HG03039 (cell line): Measurements from ENCODE around the gene CST3.
"Not testable (repeated sequence)": the region's sequence is repeated elsewhere in the genome, so short reads cannot be mapped to it uniquely, and the experiment has no call there.

ENCODE experiments used
- ATAC-seq: cut with Tn5 transposase; IDR thresholded peaks from one replicate; pipeline ENCODE4 v1.9.1; 2021; ENCODE audit warnings: mild to moderate bottlenecking, moderate library complexity; ENCODE audit not compliant: unreplicated experiment

The CST3 gene

DNA sequence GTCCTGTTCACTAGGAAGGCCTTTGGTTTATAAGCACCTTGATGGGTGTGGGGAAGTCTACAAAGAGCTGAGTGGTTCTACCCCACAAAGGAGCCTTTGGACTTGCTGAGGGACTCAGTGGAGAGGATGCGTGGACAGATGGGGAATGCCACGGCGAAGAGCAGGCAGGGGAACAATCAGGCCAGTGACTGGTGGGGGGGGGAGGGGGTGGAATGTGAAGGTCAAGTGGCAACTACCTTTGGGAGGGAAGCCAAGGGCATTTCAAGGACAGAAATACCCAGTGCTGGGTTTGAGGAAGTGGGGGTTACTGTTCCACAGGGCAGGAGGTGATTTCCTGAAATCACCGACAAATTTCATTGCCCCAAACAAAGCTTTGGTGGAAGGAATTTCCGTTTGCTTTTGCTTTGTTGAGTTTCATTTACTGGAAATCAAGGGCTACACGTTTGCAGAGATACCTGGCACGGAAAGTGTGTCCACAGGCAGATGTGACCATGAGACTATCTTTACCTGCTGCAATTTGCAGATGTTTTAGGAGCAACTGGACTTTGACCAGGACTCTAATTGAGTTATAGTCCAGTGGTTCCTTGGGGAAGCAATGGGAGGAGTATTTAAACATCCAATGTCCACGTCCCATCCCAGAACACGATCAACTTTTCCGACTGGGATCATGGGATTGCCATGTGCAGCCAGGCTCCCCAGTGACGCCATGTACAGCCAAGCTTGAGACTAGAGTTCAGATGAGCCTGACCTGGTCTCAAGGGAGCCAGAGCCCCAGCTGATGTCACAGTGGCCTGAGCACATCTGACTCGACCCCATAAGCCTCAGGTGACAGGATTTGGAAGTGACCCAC, 8.0 kb downstream of the CST3 start:
- no peak for ATAC-seq

DNA sequence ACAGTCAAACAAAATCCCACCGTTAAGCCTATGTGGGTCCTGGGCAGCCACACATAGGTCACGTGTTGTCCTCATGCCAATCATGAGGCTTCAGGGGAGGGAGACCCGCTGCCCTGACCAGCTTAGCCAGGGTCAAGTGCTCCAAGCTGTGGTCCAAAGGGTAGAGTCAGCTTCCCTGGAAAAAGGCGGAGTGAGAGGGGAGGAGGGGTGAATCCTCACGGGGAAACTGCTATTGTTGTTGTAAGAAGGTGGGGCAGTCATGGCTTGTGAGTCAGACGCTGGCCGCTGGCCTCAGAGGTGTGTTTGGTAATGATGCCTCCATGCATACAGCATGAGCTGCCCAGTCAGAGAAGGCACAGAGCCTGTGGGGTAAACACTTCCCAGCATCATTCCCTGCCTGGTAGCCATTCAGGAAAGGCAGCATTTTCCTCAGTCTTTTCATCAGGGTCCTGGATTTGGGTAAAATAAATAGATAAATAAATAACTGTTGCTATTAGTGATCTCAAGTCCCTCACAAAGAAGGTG, 8.7 kb downstream of the CST3 start:
- no peak for ATAC-seq

DNA sequence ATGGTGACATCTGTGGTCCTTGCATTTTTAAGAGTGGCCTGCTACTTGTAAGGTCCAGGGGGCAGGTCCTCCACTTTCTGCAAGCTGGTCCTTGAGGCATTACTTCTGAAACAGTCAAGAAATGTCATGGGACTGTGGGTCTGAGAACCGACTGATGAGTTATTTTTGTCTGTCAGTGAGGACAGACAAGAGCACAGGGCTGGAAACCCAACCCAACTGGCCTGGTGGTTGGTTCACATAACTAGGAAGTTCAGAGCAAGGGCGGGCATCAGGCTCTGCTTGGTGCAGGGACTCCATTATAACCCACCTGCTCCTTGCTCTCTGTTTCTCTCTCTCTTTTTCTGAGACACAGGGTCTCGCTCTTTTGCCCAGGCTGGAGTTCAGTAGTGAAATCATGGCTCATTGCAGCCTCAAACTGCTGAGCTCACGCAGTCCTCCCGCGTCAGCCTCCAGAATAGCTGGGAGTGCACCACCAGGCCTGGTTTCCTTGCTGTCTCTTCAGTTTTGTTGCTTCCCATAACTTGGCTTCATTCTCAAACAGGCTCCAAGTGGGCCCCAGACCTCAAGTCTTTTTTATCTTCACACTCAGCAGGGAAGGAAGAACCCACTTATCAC, 9.2 kb downstream of the CST3 start:
- no peak for ATAC-seq

- ATAC-seq: no peak
These were observed 10.3 kb downstream of the CST3 start for GRCh38 chr20:23627501-23627900.

DNA sequence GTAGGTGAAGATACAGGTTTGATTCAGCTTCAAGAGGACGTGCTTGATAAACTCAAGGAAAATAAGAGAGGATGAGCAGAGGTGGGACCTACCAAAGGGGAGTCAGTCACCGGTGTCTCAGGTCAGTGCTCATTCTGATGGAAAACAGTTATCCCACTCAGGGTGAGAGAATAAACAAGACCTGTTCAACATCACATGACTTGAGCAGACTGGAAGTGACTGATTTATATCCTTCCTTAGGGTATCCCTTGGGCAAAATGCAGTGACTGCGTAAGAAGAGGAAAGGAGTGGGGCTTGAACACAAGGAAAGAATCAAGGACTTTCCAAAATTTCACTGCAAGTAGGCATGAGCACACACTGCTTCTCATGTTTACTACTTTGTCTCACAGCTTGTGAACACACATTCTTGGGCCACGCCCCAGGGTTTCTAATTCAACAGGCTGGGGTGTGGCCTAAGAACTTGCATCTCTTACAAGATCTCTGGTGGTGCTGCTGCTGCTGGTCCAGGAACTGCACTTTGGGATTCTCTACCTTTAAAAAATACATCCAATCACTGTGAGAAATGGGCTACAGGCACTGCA, 11.6 kb downstream of the CST3 start:
- no peak for ATAC-seq

GRCh38 chr20:23625236-23625964, 12.4 kb downstream of the CST3 start:
- no peak for ATAC-seq

DNA sequence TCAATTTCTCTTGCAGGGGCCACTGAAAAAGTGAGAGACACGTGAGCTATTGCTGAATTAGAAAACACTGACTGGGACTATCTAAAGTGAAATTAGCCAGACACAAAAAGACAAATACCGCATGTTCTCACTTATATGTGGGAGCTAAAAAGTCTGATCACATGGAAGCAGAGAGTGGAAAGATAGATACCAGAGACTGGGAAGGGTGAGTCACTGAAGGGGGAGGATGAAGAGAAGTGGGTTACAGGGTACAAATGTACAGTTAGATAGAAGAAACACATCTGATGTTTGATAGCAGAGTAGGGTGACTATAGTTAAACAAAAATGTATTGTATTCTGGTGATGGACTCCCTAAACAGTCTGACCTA, 13.4 kb downstream of the CST3 start:
- ATAC-seq: no peak

DNA sequence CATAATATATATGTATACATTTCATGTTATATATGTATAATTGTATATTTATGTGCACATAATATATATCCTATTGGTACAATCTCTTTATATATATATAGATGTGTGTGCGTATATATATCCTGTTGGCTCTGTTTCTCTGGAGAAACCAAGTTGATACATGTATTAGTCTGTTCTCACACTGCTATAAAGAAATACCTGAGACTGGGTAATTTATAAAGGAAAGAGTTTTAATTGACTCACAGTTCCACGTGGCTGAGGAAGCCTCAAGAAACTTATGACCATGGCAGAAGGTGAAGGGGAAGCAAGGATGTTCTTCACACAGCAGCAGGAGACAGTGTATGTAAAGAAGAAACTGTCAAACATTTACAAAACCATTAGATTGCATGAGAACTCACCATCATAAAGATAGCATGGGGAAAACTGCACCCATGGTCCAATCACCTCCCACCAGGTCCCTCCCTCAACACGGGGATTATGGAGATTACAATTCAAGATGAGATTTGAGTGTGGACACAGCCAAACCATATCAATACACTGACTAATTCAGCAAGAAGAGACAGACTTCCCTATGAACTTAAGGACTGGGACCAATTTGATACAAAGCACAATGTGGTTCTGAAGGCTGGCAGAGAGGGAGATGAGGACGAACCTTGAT, 14.0 kb downstream of the CST3 start:
- no peak for ATAC-seq

- peak; percentile 67 for ATAC-seq
These were observed 14.9 kb downstream of the CST3 start for GRCh38 chr20:23622839-23623343.

DNA sequence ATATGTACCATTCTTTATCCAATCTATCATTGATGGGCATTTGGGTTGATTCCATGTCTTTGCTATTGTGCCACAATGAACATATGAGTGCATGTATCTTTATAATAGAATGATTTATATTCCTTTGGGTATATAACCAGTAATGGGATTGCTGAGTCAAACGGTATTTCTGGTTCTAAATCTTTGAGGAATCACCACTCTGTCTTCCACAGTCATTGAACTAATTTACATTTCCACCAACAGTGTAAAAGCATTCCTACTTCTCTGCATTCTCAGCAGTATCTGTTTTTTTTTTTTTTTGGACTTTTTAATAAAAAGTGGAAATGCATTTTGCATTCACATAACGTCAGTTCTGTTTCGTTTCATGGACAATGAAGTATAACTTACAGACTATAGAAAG, 15.4 kb downstream of the CST3 start:
- not testable (repeated sequence) for ATAC-seq

- ATAC-seq: not testable (repeated sequence)
These were observed 16.9 kb downstream of the CST3 start for GRCh38 chr20:23620670-23621386.

DNA sequence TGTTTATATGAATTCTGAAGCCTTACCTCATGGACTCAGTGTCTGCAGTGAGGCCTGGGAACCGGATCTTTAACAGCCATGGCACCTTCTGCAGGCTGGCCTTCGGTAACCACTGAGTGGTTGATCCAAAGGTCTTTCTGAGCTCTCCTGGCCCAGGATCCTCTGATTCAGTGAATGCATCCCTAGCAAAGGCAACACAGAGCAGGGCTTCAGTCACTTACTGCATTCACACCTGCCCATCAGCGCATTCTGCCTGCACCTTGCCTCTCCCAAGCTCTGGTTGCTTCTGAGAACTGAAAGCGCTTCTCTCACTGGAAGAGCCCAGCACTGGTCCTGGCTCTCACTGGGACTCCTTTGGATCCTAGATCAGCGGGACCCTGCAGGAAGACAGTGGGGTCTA, 23.6 kb downstream of the CST3 start:
- no peak for ATAC-seq

GRCh38 chr20:23613676-23614075, 24.1 kb downstream of the CST3 start:
- no peak for ATAC-seq

- ATAC-seq: no peak
These were observed 25.4 kb downstream of the CST3 start for GRCh38 chr20:23612396-23612795.

DNA sequence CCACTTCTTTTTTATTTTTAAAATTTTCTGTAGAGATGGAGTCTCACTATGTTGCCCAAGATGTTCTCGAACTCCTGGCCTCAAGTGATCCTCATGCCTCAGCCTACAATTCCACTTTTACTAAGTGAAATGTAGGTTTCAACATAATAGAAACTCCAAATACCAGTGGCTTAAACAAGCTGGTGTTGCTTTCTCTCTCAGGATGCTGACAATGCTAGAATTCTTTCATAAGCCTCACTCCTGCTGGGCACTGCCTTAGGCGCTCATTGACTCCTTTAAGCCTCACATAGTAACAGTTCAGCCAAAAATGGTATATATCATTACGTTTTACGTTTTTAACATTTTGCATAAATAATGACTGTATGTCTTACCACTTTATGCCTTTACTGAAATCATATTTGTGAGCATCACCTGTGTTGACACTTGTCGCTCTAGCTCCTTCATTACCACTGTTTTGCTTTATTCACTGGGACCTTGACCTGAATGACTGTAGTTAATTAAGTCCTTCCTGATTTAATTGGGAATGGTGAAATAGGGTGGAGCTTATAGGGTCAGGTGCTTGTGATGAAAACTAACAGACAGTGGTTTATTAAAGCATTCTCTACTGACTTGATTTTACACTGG, 28.2 kb downstream of the CST3 start:
- ATAC-seq: no peak

GRCh38 chr20:23608251-23608846, 29.4 kb downstream of the CST3 start:
- no peak for ATAC-seq

DNA sequence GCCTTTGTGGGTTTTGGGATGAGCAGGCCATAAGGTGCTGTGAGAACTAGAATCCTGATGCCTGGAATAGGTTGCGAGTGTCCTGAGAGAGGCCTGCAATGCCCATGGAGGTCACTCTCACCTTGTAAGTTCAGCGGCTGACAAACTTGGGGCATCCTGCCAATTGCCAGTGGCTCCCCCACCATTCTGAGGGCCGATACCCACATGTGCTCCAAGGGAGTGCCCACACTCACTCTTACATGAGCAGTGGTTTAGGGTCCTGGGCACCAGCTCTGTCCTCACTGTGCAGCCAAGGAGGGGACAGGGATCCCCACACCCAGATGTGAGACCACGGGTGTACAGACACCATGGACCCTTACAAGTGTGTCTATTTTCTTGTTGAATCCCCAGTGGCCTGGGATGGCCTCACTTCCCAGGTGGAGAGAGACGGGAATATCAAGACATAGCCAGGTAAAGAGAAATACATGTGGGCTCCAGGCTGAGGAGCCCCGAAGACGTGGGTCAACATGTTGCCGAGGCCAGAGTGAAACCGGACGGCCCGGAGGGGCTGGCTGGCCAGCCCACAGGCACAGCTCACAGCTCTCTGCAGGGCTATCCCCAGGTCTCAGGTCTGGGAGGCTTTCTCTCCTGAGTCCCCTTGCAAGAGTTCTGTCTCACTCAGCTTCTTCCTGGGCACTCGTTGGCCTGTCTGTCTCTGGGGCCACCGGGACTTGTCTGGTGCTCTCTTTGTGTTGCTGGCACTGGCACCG, 30.1 kb downstream of the CST3 start:
- no peak for ATAC-seq

- peak; percentile 90 for ATAC-seq
These were observed 31.1 kb downstream of the CST3 start for GRCh38 chr20:23606652-23607049.
